NB4 (cell line): Measurements from ENCODE around the gene EHMT1.

ENCODE experiments used
- CTCF ChIP-seq: IDR thresholded peaks from one replicate; pipeline ENCODE4 v1.5.1; 2012; ENCODE audit warnings: low read depth, low read length
- MYC ChIP-seq: IDR thresholded peaks from 2 replicates; pipeline ENCODE4 v1.6.1; 2011; ENCODE audit warnings: low read depth, low read length
- POLR2A ChIP-seq: IDR thresholded peaks from 2 replicates; pipeline ENCODE4 v1.6.1; 2011; ENCODE audit warnings: mild to moderate bottlenecking; ENCODE audit not compliant: insufficient read length; ENCODE audit errors: extremely low read depth
- TF ChIP-seq, protein P1 (sequence below): IDR thresholded peaks from 2 replicates; pipeline ENCODE4 v1.6.1; 2011; ENCODE audit warnings: low read depth, low read length

DNA sequence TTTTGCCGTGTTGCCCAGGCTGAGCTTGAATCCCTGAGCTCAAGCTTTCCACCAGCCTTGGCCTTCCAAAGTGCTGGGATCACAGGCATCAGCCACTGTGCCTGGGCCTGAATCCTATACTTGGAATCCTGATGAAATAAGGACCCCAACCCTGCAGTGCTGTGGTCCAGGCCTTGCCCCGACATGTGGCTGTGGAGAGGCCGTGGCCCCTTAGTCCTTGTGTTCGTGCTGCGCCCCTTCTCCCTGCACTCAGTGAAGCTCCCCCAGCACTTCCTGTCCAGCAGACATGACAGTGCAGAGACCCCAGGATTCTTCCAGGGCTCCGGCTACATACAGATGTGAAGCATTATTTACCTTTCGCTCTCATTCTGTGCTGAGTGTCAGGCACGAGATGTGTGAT lies 52.9 kb downstream of the EHMT1 start:
- no peak for TF ChIP-seq CTCF
- TF ChIP-seq, protein P1, sequence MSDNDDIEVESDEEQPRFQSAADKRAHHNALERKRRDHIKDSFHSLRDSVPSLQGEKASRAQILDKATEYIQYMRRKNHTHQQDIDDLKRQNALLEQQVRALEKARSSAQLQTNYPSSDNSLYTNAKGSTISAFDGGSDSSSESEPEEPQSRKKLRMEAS, result no peak
- no peak for TF ChIP-seq POLR2A
- no peak for TF ChIP-seq MYC
